ENCODE results near the gene LRRC8D.
A peak's percentile ranks its signal among the peaks of the same experiment; 100 is the strongest.

Gene LRRC8D

GRCh38 chr1:89943846-89944781 lies 123.3 kb downstream of the LRRC8D start:
- no peak for DNase-seq

- DNase-seq = no peak
These were observed 125.1 kb downstream of the LRRC8D start for GRCh38 chr1:89945852-89946476.

- DNase-seq = no peak
These were observed 125.7 kb downstream of the LRRC8D start for GRCh38 chr1:89946532-89946931.

GRCh38 chr1:89948722-89949345 lies 128.0 kb downstream of the LRRC8D start:
- DNase-seq = no peak

DNA sequence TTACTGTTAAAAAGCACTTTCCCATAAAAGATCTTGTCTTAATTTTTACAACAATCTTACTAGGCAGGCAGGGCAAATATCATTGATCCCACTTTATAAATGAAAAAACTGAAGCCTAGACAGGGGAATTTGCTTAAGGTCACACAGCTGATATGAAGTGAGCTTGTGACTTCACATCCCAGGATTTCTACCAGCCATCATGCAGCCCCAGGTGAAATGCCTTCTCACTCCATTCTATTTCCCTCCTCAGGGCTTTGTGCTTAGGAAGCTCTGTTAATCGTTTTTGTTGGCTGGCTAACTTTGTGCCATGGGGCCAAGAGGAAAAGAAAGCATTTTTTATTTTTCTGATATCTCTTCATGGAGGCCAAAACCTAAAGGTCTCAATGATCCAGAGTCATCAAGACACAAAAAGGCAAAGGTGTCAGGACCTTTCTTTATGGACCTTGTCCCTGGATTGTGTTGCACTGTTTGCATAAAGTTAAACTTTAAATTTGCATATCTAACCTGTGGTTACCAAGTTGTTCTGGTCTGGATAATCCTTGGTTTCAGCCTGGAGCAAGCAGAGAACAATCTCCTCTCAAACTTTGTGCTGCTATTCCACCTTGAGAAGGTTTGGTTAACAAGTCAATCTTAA lies 129.3 kb downstream of the LRRC8D start:
- no peak for DNase-seq

GRCh38 chr1:89950703-89951102 lies 129.9 kb downstream of the LRRC8D start:
- no peak for DNase-seq

DNA sequence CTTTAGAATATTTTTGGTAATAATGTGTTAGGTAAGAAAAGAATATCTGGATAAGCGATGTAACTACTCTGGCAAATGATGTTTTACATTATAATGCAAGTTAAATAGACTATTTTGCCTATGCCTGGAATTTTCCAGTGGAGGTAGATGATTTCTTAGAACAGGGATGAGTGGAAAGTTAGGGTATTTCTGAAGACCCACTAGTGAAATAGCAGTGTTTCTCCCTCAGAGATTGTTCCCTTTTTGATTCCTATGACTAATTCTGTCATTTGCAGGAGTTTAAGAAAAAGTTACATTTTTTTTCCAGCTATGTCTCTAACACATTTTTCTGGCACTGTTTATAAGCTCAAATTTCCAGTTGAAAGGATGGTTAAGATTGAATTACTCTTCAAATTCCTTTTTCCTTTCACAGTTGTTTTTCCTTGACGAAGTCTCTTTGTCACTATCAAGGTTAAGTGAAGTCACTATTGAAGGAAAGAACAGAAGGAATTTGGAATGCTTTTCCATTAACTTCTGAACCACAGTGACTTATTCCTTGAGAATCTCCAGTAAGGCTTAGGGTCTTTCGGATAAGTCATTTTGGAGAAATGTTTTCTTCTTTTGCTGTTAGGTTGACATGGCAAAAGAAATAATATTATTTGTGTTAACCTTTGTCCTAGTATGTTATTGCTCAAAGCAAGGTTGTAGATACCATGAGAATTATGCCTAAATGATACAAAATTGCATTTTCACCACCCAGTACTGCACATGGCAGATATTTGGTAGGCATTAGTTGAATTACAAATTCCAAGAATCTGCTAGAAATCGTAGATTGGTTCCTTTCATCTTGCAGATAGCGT lies 131.2 kb downstream of the LRRC8D start:
- DNase-seq = no peak

DNA sequence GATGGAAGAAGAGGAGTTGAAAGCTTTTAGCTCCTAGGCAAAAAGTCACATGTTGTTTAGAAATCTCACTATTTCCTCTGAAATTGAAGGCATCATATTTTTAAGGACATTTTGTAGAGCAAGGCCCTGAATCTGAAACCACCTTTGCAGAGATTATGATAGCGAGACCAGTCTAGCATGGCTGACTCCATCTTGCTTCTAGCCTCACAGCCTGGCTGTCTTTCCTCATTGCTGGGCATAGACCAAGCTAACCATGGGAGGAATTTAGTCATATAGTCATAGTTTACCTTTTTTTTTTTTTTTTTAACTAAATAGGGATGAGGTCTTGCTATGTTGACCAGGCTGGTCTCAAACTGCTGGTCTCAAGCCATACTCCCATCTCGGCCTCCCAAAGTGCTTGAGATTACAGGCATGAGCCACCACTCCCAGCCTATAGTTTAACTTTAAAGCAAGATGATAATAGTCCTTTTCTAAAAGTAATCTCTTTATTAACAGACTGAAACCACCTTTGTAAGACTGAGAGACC lies 131.8 kb downstream of the LRRC8D start:
- no peak for DNase-seq

DNA sequence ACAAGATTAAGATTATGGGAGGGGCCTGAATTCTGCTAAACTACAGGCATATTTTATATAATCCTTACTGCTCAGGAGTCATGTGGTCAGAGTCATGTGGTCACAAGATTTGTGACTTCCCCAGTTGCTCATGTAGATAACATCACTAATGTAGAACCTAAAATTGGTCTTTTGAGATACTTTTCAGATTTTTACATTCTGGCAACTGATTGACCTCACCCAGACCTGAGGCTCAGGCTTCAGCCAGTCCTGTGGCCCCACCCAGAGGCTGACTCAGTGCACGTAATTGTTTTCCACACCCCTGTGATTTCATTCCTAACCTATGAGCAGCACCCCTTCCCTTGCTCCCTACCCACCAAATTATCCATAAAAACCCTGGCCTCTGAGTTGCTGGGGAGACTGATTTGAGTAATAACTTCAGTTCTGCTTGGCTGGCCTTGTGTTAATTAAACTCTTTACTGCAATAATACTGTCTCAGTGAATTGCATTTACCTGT lies 132.3 kb downstream of the LRRC8D start:
- DNase-seq = peak in 1 of 2 experiments; percentile 18

DNA sequence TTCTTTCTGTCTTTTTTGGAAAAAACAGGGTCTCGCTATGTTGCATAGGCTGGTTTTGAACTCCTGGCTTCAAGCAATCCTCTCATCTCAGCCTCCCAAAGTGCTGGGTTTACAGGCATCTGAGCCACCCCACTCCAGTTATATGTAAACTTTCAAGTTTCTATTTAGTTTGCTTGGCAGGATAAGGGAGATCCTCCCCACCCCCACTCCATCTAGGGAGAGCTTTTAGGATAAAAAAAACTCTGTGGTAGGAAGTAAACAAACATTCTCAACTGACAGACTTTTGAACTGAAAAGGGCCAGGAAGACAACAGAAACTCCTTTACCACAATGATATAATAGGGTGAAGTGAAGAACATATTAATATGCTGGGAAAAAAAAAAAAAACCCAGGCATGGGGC lies 133.1 kb downstream of the LRRC8D start:
- DNase-seq = no peak

DNA sequence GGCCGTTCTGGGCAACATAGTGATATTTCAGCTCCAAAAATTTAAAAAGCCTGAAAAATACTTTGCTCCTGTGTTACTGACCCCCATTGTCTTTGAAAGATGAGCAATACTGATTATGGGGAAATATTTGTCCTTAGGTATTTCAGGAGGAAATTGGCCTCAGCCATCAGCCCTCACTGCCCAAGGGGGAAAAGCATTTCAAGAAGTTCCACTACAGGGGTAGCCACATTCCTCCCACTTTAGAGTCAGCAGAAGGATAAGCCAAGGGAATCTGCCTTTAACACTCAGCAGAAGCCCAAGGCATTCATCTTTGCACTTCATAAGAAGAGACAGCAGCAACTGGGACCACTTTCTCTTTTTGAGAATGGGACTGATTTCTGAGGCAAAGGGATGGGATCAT lies 133.6 kb downstream of the LRRC8D start:
- no peak for DNase-seq

DNA sequence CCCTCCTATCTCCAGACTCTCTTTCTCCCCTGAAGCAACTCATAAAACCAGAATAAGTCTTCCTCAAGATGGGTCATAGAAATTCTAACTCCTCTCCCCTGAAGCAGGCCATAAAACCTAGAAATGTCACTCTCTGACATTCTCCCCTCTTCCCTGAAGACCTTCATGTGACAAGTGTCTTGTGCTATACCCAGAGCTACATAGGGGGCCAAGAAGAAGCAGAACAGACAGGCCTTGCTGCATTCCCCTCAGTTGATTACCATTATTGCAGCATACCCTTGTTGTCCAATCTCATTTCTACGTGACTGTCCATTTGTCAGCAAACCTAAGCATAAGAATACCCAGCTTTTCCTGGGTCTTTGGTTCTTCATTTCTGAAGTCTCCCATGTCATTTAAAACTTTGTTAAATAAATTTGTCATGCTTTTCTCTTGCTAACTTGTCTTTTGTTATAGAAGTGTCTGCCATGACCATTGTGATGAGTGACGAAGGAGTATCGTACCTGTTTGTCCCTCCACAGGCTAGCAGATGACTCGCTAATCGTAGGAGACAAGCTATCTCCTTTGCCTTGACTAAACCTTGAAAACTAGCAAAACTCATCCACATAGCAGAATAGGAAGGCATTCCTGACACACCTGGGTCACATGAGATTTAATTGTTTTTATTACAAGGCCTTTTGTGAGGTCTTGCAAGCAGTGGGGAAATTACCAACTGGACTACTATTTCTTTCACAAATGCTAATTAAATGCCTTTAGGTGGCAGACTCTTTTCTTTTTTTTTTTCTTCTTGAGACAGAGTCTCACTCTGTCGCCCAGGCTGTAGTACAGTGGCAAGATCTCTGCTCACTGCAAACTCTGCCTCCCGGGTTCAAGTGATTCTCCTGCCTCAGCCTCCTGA lies 134.7 kb downstream of the LRRC8D start:
- DNase-seq = no peak

DNA sequence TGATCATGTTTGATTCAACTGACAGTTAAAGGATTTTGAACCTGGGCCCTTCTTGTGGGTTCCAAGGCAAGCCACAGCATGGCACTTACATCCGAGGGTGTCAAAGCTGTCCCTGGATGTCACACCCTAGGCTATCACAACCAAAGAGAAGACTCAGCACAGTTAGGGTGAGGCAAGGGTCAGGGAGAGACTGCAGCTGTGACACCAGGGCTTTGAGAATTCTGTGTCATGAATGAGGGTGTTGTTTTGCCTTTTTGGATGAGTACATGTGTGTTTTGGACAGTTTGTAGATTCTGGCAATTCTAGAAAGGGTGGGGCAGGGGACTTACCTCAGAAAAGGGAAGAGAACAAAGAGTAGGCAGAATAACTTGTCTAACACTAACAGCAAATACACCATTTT lies 136.3 kb downstream of the LRRC8D start:
- DNase-seq = no peak

GRCh38 chr1:89958851-89959654 lies 138.2 kb downstream of the LRRC8D start:
- no peak for DNase-seq

GRCh38 chr1:89959719-89960118 lies 138.9 kb downstream of the LRRC8D start:
- DNase-seq = no peak

DNA sequence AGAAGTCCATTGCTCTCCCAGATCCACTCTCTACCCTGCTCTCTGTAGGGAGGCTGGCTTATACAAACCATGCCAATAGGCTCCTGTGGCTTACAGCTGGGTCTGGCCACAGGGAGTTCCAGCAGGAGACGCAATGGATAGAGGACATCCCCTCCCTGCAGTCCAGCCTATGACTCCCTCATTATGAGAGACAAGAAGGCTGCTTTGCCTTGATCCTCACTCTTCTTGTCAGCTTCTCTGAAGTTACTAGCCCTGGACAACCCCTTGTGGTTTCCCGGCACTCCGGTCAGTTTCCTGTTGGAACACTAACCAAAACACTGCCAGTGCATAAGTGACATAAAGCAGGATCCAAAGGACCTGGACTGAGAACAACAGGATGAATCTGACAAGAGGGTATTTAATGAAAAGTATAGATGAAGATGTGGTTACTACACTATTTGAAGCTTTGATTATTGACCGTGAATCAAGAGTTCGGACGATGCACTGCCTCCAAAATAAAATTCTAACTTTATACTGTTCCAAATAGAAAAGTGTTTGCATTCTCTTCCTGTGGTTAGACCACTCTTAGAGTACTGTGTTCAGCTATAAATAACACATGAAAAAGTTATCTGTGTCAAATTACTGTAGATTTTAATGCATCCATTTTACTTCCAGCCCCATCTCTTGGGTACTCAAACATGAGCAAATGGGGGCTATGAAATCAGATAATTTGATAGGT lies 141.4 kb downstream of the LRRC8D start:
- DNase-seq = peak; percentile 18 to 26

GRCh38 chr1:89962742-89963075 lies 141.9 kb downstream of the LRRC8D start:
- DNase-seq = no peak

GRCh38 chr1:89965193-89965768 lies 144.4 kb downstream of the LRRC8D start:
- no peak for DNase-seq

DNA sequence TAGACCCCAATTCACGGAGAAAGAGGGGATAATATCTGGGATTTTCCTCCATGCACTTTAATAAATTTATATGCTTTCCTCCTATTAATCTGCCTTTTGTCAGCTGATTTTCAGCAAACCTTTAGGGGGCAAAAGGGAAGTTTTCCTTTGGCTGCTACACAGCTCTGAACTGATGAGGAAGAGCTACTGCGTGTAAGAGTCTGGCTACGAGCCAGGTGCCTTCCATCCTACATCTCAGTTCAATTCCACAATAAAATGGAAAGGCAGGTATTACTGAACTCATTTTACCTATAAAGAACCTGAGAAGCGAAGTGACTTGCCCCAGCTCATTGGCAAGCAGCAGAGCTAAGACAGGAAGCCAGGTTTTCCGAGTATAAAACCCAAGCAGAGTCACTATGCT lies 145.8 kb downstream of the LRRC8D start:
- DNase-seq = peak; percentile 40 to 41

All from Kasumi-1 (cell line).